Epidermal melanocyte (primary cell): ENCODE measurements around the gene MCTP2.

Experiments used
- DNase-seq: peaks from one replicate; pipeline ENCODE4 v3.0.0; 2011; ENCODE audit warnings: low spot score; ENCODE audit not compliant: insufficient read length

Gene MCTP2

GRCh38 chr15:94524565-94524964 is 293.2 kb downstream of the MCTP2 start:
- DNase-seq: no peak

- no peak for DNase-seq
Measured at GRCh38 chr15:94526071-94526689, 294.8 kb downstream of the MCTP2 start.

- no peak for DNase-seq
Measured at GRCh38 chr15:94532226-94532625, 300.9 kb downstream of the MCTP2 start.
